MM.1S (cell line): ENCODE measurements around the gene BIRC7.

Experiments used
- DNase-seq: peaks from one replicate; pipeline ENCODE4 v3.0.0-alpha.2; 2015
- H2AFZ ChIP-seq: fragments of 300-600 bp; sonication (generic); 2 replicates; pipeline ENCODE4 v1.6.0; 2016; ENCODE audit warnings: antibody characterized with exemption, low read length
- H3F3A ChIP-seq: fragments of 300-600 bp; sonication (generic); 2 replicates; pipeline ENCODE4 v1.6.1; 2016; ENCODE audit warnings: mild to moderate bottlenecking, antibody characterized with exemption, low read length, moderate library complexity, mixed read lengths; ENCODE audit not compliant: insufficient read depth
- H3K27ac ChIP-seq: fragments of 300-600 bp; sonication (generic); 2 replicates; pipeline ENCODE4 v1.5.1; 2016; ENCODE audit warnings: mild to moderate bottlenecking, low read length
- H3K27me3 ChIP-seq: fragments of 300-600 bp; sonication (generic); replicated peaks from 2 replicates; pipeline ENCODE4 v1.6.0; 2016; ENCODE audit warnings: low read length; ENCODE audit not compliant: insufficient read depth
- H3K36me3 ChIP-seq: fragments of 300-600 bp; sonication (generic); replicated peaks from 2 replicates; pipeline ENCODE4 v1.6.1; 2016; ENCODE audit warnings: mild to moderate bottlenecking, low read length, mixed read lengths; ENCODE audit not compliant: insufficient read depth
- H3K4me1 ChIP-seq: fragments of 300-600 bp; sonication (generic); 2 replicates; pipeline ENCODE4 v1.6.1; 2016; ENCODE audit warnings: low read length, mixed read lengths
- H3K4me2 ChIP-seq: fragments of 300-600 bp; sonication (generic); 2 replicates; pipeline ENCODE4 v1.6.0; 2016; ENCODE audit warnings: low read depth, low read length
- H3K4me3 ChIP-seq: fragments of 300-600 bp; sonication (generic); 2 replicates; pipeline ENCODE4 v1.5.1; 2016; ENCODE audit warnings: low read length, mixed read lengths
- H3K79me2 ChIP-seq: fragments of 300-600 bp; sonication (generic); 2 replicates; pipeline ENCODE4 v1.6.1; 2016; ENCODE audit warnings: mixed run types, low read length, mixed read lengths
- H3K9ac ChIP-seq: fragments of 300-600 bp; sonication (generic); 2 replicates; pipeline ENCODE4 v1.6.1; 2016; ENCODE audit warnings: low read length, mixed read lengths
- H3K9me2 ChIP-seq: fragments of 300-600 bp; sonication (generic); replicated peaks from 2 replicates; pipeline ENCODE4 v1.6.1; 2016; ENCODE audit warnings: mild to moderate bottlenecking, low read length, mixed read lengths; ENCODE audit not compliant: insufficient read depth
- H3K9me3 ChIP-seq: fragments of 300-600 bp; sonication (generic); replicated peaks from 2 replicates; pipeline ENCODE4 v1.6.1; 2016; ENCODE audit warnings: mild to moderate bottlenecking, low read length, mixed read lengths; ENCODE audit not compliant: insufficient read depth
- H4K20me1 ChIP-seq: fragments of 300-600 bp; sonication (generic); 2 replicates; pipeline ENCODE4 v1.6.1; 2016; ENCODE audit warnings: mild to moderate bottlenecking, low read length, moderate library complexity, mixed read lengths; ENCODE audit not compliant: insufficient read depth
- EZH2 ChIP-seq: fragments of 300-600 bp; sonication (generic); optimal IDR thresholded peaks from 2 replicates; pipeline ENCODE3; 2017; ENCODE audit warnings: low read depth, mild to moderate bottlenecking, antibody characterized with exemption, low read length, mixed read lengths
- EZH2phosphoT487 ChIP-seq: fragments of 300-600 bp; sonication (generic); IDR thresholded peaks from 2 replicates; pipeline ENCODE4 v1.6.1; 2018; ENCODE audit warnings: antibody characterized with exemption, low read length
- TF ChIP-seq, protein P1 (sequence below): fragments of 300-600 bp; sonication (generic); IDR thresholded peaks from 2 replicates; pipeline ENCODE4 v1.5.1; 2016; ENCODE audit warnings: antibody characterized with exemption, low read length, mixed read lengths

Gene BIRC7

DNA sequence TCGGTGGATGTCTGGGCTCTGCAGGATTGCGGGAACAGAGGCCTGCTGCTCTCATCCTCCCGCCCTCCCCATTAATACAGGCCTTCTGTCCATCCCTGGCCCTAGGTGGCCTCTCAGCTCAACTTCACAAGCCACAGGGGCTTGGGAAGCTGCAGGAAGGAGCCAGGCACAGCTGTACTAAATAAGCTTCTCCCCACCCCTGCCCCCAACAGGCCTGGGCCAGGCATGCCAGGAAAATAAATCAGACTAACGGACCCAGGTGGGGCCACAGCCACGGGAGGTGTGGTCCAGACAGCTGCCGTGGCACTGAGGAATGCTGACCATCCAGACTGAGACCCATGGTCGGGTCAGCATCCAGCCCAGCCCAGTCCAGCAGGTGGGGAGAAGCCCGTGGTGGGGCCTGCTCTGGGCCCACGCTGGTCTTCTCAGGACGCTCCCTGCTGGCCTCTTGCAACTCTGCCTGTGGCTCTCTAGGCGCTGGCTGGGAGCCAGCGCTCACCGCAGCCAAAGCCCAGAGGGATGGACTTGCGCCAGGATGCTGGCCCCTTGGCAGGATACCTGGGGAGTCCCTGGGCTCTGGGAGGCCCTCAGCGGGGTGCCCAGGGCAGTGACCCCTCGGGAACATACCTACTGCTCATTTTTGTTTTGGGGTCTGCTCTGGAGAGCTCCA lies 11.2 kb upstream of the BIRC7 start:
- no peak for DNase-seq
- Histone ChIP-seq H3K4me3 (no peak overlapping the region), H4K20me1 (no peaks in the 10 kb centered on the region), H3K4me2 (no peak overlapping the region), H3K9ac (no peak overlapping the region), H3K27me3 (peaks cover 92% of the 10 kb centered on the region), H3K79me2 (no peaks in the 10 kb centered on the region), H3F3A (no peaks in the 10 kb centered on the region), H3K9me3 (no peaks in the 10 kb centered on the region), H3K9me2 (no peaks in the 10 kb centered on the region), H2AFZ (no peak overlapping the region), H3K36me3 (no peaks in the 10 kb centered on the region), H3K27ac (no peak overlapping the region), H3K4me1 (no peaks in the 10 kb centered on the region)
- TF ChIP-seq EZH2phosphoT487: no peak
- TF ChIP-seq, protein P1, sequence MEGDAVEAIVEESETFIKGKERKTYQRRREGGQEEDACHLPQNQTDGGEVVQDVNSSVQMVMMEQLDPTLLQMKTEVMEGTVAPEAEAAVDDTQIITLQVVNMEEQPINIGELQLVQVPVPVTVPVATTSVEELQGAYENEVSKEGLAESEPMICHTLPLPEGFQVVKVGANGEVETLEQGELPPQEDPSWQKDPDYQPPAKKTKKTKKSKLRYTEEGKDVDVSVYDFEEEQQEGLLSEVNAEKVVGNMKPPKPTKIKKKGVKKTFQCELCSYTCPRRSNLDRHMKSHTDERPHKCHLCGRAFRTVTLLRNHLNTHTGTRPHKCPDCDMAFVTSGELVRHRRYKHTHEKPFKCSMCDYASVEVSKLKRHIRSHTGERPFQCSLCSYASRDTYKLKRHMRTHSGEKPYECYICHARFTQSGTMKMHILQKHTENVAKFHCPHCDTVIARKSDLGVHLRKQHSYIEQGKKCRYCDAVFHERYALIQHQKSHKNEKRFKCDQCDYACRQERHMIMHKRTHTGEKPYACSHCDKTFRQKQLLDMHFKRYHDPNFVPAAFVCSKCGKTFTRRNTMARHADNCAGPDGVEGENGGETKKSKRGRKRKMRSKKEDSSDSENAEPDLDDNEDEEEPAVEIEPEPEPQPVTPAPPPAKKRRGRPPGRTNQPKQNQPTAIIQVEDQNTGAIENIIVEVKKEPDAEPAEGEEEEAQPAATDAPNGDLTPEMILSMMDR: no peak

DNA sequence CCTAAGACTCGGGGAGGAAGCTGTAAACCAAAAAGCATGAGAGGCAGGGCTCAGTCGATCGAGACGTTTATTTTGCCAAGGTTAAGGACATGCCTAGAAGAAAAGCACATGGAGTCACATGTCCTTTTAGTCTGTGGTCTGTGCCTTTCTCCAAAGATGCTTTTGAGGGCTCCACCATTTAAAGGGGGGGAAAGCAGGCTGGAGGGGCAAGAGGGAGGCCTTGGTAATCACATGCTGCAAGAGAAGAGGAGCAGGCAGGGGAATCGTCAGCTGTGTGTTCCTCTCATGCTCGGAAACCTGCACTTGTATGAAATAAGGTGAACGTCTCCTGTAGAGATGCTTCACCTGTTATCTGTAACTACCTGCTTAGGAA lies 10.6 kb upstream of the BIRC7 start:
- Histone ChIP-seq H3F3A (no peaks in the 10 kb centered on the region), H3K79me2 (no peaks in the 10 kb centered on the region), H3K4me2 (no peak overlapping the region), H2AFZ (no peak overlapping the region), H3K4me1 (no peaks in the 10 kb centered on the region), H3K9me2 (no peaks in the 10 kb centered on the region), H3K27ac (no peak overlapping the region), H3K9ac (no peak overlapping the region), H3K36me3 (no peaks in the 10 kb centered on the region), H3K9me3 (no peaks in the 10 kb centered on the region), H4K20me1 (no peaks in the 10 kb centered on the region), H3K27me3 (peaks cover 92% of the 10 kb centered on the region), H3K4me3 (no peak overlapping the region)
- TF ChIP-seq, protein P1: no peak
- TF ChIP-seq EZH2: no peak
- TF ChIP-seq EZH2phosphoT487: no peak
- no peak for DNase-seq

DNA sequence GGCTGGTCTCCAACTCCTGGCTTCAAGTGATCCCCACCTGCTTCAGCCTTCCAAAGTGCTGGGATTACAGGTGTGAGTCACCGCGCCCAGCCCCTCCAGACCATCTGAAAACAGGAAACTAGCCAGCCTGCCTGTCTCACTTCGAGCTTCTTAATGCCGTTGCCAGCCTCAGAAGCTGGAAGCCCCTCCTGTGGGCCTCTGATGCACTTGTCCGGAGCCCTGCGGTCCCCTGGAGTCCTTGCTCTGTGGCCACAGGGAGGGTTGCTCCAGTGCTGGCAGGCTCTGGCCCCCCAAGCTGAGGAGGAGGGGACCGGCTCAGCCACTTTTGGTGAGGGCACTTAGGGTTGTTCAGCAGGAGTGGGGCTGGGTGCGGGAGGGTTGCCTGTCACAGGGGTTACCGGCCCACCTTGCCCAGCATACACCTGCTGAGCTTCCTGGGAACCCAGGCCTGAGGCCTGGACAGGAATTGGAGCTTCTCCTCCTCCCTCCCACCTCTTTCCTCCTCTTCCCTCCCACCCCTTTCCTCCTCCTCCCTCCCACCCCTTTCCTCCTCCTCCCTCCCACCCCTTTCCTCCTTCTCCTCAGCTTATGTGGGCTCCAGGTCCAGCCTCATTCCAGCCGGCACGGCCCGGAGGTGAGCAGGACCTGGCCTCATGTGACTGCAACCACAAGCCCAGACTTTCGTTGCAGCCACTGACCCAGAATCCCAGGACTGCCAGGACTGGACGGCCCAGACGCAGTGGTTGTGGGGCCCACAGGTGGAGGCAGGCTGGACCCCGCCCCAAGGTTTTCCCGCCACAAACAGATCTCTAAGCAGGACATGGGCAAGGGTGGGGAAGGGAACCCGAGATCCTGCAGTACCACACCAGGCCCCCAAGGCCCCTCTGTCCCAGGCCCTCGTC lies 9.4 kb upstream of the BIRC7 start:
- no peaks in the 10 kb centered on the region for H3F3A ChIP-seq
- no peak for DNase-seq
- no peaks in the 10 kb centered on the region for H3K79me2 ChIP-seq
- H4K20me1 ChIP-seq: no peaks in the 10 kb centered on the region
- H3K4me2 ChIP-seq: no peak overlapping the region
- no peaks in the 10 kb centered on the region for H3K9me3 ChIP-seq
- no peaks in the 10 kb centered on the region for H3K9me2 ChIP-seq
- H3K36me3 ChIP-seq: no peaks in the 10 kb centered on the region
- peaks cover 93% of the 10 kb centered on the region for H3K27me3 ChIP-seq
- no peaks in the 10 kb centered on the region for H3K4me1 ChIP-seq
- TF ChIP-seq, protein P1: no peak
- TF ChIP-seq EZH2: no peak
- no peak overlapping the region for H3K27ac ChIP-seq
- no peak overlapping the region for H3K4me3 ChIP-seq
- H2AFZ ChIP-seq: no peak overlapping the region
- no peak overlapping the region for H3K9ac ChIP-seq
